ENCODE results near the gene DPP6. TPM values are rescaled to one million over a fixed set of nuclear protein-coding genes. Genes with fewer than 3 reads are reported as not detected.
A peak's percentile ranks its signal among the peaks of the same experiment; 100 is the strongest.
"Not testable (repeated sequence)": the region's sequence is repeated elsewhere in the genome, so short reads cannot be mapped to it uniquely, and the experiment has no call there.

The DPP6 gene
- total and polyA plus RNA-seq, 8 donors: 1.0 to 11.2 (median 2.6) TPM

GRCh38 chr7:154918741-154919140, 866.5 kb downstream of the DPP6 start:
- Histone ChIP-seq H3K27me3 (no peaks in the 10 kb centered on the region), H3K4me3 (no peak overlapping the region), H3K27ac (peak overlapping the region in 1 of 4 donors; percentile 63), H3K9me3 (no peaks in the 10 kb centered on the region), H3K36me3 (no peaks in the 10 kb centered on the region), H3K4me1 (peaks cover 0 to 17% (median 9%) of the 10 kb centered on the region in 3 donors)
- TF ChIP-seq CTCF (IDR thresholded peaks at IDR 0.05): no peak
- ATAC-seq: no peak
- intact Hi-C loops (cut with DNase I): loop anchor here in 1 of 3 donors (10.0 kb wide), 1 partner anchor 436 kb away; no protein-coding TSS in a partner anchor
- WGBS, 2 donors: 82 to 91% methylated on average over 6 of the region's 6 CpGs
- no peak for DNase-seq
- FAIRE-seq: no peak

GRCh38 chr7:154919344-154920225, 867.4 kb downstream of the DPP6 start:
- TF ChIP-seq CTCF (IDR thresholded peaks at IDR 0.05): no peak
- Histone ChIP-seq H3K27me3 (no peaks in the 10 kb centered on the region), H3K4me3 (no peak overlapping the region), H3K36me3 (no peaks in the 10 kb centered on the region), H3K9me3 (no peaks in the 10 kb centered on the region), H3K4me1 (peaks cover 0 to 17% (median 9%) of the 10 kb centered on the region in 3 donors), H3K27ac (peak overlapping the region; percentile 35 to 63 (median 57))
- no peak for FAIRE-seq
- peak in 3 of 6 donors; percentile 36 to 71 (median 49) for DNase-seq
- WGBS, 2 donors: 31 to 34% methylated on average over 11 of the region's 11 CpGs
- intact Hi-C loops (cut with DNase I): loop anchor here in 2 of 3 donors (10.0 kb wide), 2 partner anchors 425 to 435 kb away; no protein-coding TSS in a partner anchor
- ATAC-seq: peak; percentile 86 to 93 (median 92)

- FAIRE-seq, ATAC-seq, H3K36me3 ChIP-seq, H3K9me3 ChIP-seq, DNase-seq, H3K4me3 ChIP-seq, H3K27me3 ChIP-seq, H3K27ac ChIP-seq: not testable (repeated sequence)
- peaks cover 0 to 17% (median 9%) of the 10 kb centered on the region in 3 donors for H3K4me1 ChIP-seq
- intact Hi-C loops (cut with DNase I): loop anchor here in 1 of 3 donors (10.0 kb wide), 1 partner anchor 422 kb away; no protein-coding TSS in a partner anchor
- 76 to 89% methylated on average over 2 of the region's 2 CpGs for WGBS, 2 donors
Measured at GRCh38 chr7:154922472-154922871, 870.3 kb downstream of the DPP6 start.

- TF ChIP-seq CTCF (IDR thresholded peaks at IDR 0.05): peak in 2 of 4 donors; percentile 41 to 45
- Histone ChIP-seq H3K36me3 (no peaks in the 10 kb centered on the region), H3K27ac (peak overlapping the region; percentile 72 to 93 (median 80)), H3K27me3 (no peaks in the 10 kb centered on the region), H3K4me3 (peak overlapping the region; percentile 19 to 70 (median 40)), H3K4me1 (peaks cover 0 to 3% (median 0%) of the 10 kb centered on the region in 3 donors), H3K9me3 (no peaks in the 10 kb centered on the region)
- peak; percentile 82 to 94 (median 89) for ATAC-seq
- peak in 4 of 6 donors; percentile 61 to 80 (median 70) for DNase-seq
- intact Hi-C loops (cut with DNase I): loop anchor here in 1 of 3 donors (10.0 kb wide), 1 partner anchor 417 kb away; no protein-coding TSS in a partner anchor
- 1 to 3% methylated on average over 5 of the region's 5 CpGs for WGBS, 2 donors
- FAIRE-seq: peak; percentile 95
Measured at GRCh38 chr7:154927624-154928125, 875.5 kb downstream of the DPP6 start.
